ENCODE measurements around the gene KLHL29. TPM values are rescaled to one million over a fixed set of nuclear protein-coding genes. Genes with fewer than 3 reads are reported as not detected.
A peak's percentile ranks its signal among the peaks of the same experiment; 100 is the strongest.

Gene KLHL29
- total RNA-seq, 3 donors from 2014 or later, result 2.6 to 13.0 (median 5.5) TPM

DNA sequence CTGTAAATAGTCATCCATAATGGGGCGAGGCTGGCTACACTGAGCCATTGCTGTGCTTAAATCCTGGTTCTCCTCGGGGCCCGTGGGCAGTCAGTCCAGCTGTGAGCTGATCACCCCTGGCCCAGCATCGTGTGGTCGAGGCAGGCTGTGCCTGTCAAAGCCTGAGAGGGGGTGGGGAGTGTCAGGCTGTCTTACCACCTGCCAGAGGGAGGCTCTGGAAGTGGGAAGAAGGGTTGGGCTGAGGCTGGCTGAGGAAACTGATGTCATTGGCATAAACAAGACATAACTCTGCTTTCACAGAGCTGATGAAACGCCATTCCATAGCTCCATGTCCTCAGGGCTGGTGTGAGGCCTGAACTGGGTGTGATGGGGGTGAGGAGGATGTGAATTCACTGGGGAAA, 49.7 kb downstream of the KLHL29 start:
- DNase-seq (no peak), ATAC-seq (peak; percentile 32)
- intact Hi-C loops (cut with DNase I, micrococcal nuclease), result no loop called here
- Histone ChIP-seq H3K36me3 (ENCODE audit: low read depth) (no peaks in the 10 kb centered on the region), H3K4me3 (no peak overlapping the region), H3K4me1 (ENCODE audit: low read depth) (no peaks in the 10 kb centered on the region), H3K9me3 (no peaks in the 10 kb centered on the region)
- TF ChIP-seq, protein P1, sequence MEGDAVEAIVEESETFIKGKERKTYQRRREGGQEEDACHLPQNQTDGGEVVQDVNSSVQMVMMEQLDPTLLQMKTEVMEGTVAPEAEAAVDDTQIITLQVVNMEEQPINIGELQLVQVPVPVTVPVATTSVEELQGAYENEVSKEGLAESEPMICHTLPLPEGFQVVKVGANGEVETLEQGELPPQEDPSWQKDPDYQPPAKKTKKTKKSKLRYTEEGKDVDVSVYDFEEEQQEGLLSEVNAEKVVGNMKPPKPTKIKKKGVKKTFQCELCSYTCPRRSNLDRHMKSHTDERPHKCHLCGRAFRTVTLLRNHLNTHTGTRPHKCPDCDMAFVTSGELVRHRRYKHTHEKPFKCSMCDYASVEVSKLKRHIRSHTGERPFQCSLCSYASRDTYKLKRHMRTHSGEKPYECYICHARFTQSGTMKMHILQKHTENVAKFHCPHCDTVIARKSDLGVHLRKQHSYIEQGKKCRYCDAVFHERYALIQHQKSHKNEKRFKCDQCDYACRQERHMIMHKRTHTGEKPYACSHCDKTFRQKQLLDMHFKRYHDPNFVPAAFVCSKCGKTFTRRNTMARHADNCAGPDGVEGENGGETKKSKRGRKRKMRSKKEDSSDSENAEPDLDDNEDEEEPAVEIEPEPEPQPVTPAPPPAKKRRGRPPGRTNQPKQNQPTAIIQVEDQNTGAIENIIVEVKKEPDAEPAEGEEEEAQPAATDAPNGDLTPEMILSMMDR (IDR thresholded peaks at IDR 0.05), result no peak

- Histone ChIP-seq H3K36me3 (ENCODE audit: low read depth) (no peaks in the 10 kb centered on the region), H3K4me3 (no peak overlapping the region), H3K4me1 (ENCODE audit: low read depth) (no peaks in the 10 kb centered on the region), H3K9me3 (no peaks in the 10 kb centered on the region)
- DNase-seq (no peak), ATAC-seq (no peak)
- TF ChIP-seq, protein P1 (IDR thresholded peaks at IDR 0.05), result no peak
- intact Hi-C loops (cut with DNase I, micrococcal nuclease), result no loop called here
These were observed 50.5 kb downstream of the KLHL29 start for GRCh38 chr2:23435250-23436035.

DNA sequence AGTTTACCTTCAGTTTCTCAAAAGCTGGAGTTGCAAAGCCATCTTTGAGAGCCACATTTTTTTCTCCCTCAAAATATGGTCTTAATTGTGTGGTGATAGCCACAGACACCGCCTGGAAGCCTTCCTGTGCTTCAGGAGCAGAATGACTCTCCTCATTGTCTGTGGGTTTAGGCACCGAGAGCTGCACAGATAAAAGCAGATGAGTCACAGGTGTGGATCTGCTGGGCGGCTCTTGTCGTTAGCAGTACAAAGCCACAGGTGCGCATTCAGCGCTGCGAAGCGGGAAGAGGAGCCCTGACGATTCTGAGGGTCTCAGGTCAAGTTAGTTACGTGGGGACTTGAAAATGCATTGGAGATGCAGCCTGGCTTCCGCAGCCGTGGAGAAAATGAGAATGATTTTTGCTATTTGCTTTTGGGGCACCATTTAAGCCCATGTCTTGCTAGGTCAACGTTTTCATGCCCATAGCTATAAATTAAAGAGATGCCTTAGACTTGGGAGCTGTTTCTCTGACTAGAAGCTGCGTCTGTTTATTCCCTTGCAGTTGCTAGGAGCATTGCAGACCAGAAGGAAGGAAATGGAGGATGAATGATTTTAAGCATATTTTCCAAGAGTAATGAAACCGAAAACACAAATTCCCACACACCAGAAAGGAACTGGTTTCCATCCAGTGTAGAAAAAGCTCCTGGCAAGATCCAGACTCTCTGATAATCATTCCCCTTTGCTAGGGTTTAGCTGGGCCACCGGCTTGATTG, 51.5 kb downstream of the KLHL29 start:
- DNase-seq (no peak), ATAC-seq (no peak)
- H3K4me1 ChIP-seq (ENCODE audit: low read depth), result no peaks in the 10 kb centered on the region
- H3K36me3 ChIP-seq (ENCODE audit: low read depth), result no peaks in the 10 kb centered on the region
- TF ChIP-seq, protein P1 (IDR thresholded peaks at IDR 0.05), result no peak
- H3K9me3 ChIP-seq, result peaks cover 2% of the 10 kb centered on the region
- intact Hi-C loops (cut with DNase I, micrococcal nuclease), result no loop called here
- H3K4me3 ChIP-seq, result no peak overlapping the region

- no peak overlapping the region for H3K4me3 ChIP-seq
- H3K36me3 ChIP-seq (ENCODE audit: low read depth), result no peaks in the 10 kb centered on the region
- no peak for DNase-seq
- peaks cover 3% of the 10 kb centered on the region for H3K9me3 ChIP-seq
- intact Hi-C loops (cut with DNase I, micrococcal nuclease), result no loop called here
- ATAC-seq, result no peak
- H3K4me1 ChIP-seq (ENCODE audit: low read depth), result no peaks in the 10 kb centered on the region
- TF ChIP-seq, protein P1 (IDR thresholded peaks at IDR 0.05), result no peak
These were observed 56.4 kb downstream of the KLHL29 start for GRCh38 chr2:23441414-23441813.

DNA sequence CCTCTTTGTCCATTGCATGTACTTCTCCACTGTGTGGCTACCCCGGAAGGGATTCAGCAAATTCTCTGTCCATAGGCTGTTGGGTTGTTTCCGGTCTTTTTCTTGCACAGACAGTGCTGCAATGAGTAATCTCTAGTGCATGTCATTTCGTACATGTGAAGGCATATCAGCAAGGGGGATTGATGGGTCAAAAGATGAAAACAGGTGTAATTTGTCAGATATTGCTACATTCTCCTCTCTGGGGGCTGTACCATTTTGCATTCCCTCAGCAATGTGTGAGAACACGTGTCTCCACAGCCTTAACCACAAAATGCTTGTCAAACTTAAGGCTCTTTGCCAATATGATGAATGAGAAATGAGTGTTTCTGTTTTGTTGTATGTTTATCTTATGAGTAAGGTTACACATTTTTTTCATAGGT, 60.5 kb downstream of the KLHL29 start:
- ATAC-seq (no peak), DNase-seq (no peak)
- H3K9me3 ChIP-seq, result peaks cover 3% of the 10 kb centered on the region
- TF ChIP-seq, protein P1 (IDR thresholded peaks at IDR 0.05), result no peak
- no peaks in the 10 kb centered on the region for H3K36me3 ChIP-seq (ENCODE audit: low read depth)
- intact Hi-C loops (cut with DNase I, micrococcal nuclease), result no loop called here
- H3K4me1 ChIP-seq (ENCODE audit: low read depth), result no peaks in the 10 kb centered on the region
- no peak overlapping the region for H3K4me3 ChIP-seq
